ENCODE results near the gene MYO16.

The MYO16 gene

DNA sequence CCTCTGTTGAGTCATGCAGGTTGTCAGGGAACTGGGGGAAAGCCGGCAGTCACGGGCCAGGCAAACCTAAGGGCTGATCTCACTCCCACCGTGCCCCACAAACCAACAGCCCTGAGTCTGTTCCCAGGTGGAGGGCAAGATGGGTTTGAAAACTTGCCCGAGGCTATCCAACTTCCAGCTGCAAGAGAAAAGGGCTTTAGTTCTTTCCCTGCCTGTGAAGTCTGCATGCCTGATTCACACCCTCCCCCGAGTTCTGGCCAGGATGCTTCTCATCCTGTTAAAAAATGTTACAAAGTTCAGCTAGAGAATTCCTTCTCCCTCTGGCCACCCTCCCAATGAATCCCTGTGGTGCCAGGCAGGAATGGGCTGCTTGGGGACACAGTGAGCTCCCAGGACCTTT is 33.1 kb downstream of the MYO16 start:
- TF ChIP-seq ZFX (IDR thresholded peaks at IDR 0.05; ENCODE audit: borderline replicate concordance): no peak
- TF ChIP-seq, protein P1, sequence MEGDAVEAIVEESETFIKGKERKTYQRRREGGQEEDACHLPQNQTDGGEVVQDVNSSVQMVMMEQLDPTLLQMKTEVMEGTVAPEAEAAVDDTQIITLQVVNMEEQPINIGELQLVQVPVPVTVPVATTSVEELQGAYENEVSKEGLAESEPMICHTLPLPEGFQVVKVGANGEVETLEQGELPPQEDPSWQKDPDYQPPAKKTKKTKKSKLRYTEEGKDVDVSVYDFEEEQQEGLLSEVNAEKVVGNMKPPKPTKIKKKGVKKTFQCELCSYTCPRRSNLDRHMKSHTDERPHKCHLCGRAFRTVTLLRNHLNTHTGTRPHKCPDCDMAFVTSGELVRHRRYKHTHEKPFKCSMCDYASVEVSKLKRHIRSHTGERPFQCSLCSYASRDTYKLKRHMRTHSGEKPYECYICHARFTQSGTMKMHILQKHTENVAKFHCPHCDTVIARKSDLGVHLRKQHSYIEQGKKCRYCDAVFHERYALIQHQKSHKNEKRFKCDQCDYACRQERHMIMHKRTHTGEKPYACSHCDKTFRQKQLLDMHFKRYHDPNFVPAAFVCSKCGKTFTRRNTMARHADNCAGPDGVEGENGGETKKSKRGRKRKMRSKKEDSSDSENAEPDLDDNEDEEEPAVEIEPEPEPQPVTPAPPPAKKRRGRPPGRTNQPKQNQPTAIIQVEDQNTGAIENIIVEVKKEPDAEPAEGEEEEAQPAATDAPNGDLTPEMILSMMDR (IDR thresholded peaks at IDR 0.05): no peak
- no peak overlapping the region for H3K27ac ChIP-seq

DNA sequence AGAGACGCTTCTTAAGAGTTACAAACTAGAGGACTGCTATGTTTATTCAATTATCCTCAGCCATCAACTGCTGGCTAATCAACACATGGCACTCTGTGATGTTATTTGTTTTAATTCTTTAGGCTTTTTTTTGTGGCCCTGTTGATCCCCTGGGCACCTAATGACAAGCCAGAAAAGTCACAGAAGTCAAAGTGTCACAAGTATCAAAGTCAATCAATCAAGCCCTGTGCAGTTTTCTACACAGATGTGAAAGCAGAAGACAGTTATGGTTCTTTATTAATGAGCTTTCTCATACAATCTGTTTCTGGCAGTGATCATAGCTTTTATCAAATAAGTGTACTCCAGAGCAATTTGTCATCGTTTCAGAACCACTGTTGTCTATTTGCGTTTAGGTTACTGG is 34.3 kb downstream of the MYO16 start:
- no peak overlapping the region for H3K27ac ChIP-seq
- TF ChIP-seq ZFX (IDR thresholded peaks at IDR 0.05; ENCODE audit: borderline replicate concordance): no peak
- TF ChIP-seq, protein P1 (IDR thresholded peaks at IDR 0.05): no peak

DNA sequence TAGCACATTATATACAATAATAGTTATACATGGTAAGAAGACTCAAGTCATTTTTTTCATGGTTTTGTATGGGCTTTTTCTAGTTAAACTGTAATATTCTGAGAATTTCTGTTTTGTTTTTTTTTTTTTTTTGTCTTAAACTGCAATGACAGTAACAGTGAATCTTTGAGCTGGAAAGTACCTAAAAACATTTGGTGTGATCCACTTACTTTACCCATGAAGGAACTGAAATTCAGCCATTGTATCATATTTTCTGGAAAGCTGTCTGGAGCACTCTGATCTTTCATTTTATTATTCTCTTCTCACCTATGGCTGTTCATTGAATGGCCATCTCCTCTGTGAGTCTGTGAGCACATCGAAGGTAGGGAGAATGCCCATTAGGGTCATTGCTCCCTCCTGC is 37.8 kb downstream of the MYO16 start:
- TF ChIP-seq, protein P1 (IDR thresholded peaks at IDR 0.05): no peak
- no peak for TF ChIP-seq ZFX (IDR thresholded peaks at IDR 0.05; ENCODE audit: borderline replicate concordance)
- no peak overlapping the region for H3K27ac ChIP-seq

DNA sequence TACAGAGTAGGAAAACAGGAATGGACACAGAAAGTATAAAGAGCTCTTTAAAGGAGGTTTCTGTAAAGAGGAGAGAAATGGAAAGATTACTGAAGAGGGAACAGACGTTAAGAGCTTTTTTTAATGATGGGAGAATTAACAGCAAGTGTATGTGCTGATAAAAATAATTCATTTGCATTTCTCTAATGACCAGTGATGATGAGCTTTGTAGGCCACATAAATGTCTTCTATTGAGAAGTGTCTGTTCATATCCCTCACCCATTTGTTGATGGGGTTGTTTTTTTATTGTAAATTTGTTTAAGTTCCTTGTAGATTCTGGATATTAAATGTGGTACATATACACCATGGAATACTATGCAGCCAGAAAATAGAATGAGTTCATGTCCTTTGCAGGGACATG is 40.0 kb downstream of the MYO16 start:
- H3K27ac ChIP-seq: no peak overlapping the region
- TF ChIP-seq, protein P1 (IDR thresholded peaks at IDR 0.05): no peak
- no peak for TF ChIP-seq ZFX (IDR thresholded peaks at IDR 0.05; ENCODE audit: borderline replicate concordance)

DNA sequence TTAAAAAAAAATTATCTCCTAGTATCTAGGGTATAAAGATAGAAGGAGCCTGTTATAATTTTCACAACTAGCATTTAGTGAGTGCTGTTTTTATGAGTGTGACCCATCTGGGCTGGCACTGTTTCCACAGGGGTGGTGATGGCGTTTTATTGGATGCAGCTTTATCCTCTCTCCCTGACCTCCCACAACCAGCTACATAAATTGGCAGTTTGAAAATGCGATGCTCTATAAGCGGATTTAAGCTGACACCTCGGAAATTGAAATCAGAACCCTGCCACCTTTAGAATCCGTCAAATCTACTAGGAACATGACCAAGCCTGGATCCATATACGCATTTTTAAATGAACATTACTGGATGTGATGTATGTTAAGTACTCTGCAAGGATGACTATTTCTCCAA is 44.9 kb downstream of the MYO16 start:
- H3K27ac ChIP-seq: no peak overlapping the region
- TF ChIP-seq ZFX (IDR thresholded peaks at IDR 0.05; ENCODE audit: borderline replicate concordance): no peak

DNA sequence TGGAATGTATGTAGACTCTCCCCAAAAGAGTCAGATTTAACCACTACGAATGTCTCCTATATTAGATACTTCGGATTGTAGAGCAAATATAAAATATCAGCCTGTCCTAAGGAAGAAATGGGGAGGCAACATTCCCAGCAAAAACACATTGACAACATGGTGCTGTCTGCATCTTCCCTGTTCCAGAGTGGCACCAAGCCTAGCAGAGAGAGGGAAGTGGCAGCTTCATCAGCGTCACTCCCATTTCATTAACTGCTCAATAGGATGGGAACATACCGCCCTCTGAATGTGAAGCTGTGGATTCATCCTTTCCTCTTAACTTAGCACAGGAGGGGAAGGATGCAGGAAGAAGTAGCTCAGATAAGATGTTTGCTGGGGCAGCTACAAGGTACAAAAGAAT is 45.4 kb downstream of the MYO16 start:
- no peak for TF ChIP-seq ZFX (IDR thresholded peaks at IDR 0.05; ENCODE audit: borderline replicate concordance)
- TF ChIP-seq, protein P1 (IDR thresholded peaks at IDR 0.05): no peak
- no peak overlapping the region for H3K27ac ChIP-seq

DNA sequence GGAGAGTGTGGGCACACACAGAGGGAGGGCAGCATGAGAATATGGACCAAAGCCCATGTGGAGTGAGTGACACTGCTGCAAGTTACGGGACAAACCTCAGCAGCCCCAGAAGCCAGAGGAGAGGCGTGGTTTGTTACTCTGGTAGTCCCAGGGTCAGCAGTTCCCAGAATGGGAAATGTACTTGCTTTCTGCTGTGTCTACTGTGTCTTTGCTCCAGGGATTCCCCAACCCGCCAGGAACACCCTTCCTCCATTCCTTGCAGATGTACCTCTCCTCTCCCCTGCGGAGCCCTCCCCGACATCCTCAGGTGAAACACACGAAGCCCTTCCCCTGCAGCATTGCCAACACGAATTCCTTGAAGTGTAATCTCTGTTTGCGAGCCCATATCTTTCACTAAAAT is 47.2 kb downstream of the MYO16 start:
- TF ChIP-seq ZFX (IDR thresholded peaks at IDR 0.05; ENCODE audit: borderline replicate concordance): no peak
- no peak overlapping the region for H3K27ac ChIP-seq

DNA sequence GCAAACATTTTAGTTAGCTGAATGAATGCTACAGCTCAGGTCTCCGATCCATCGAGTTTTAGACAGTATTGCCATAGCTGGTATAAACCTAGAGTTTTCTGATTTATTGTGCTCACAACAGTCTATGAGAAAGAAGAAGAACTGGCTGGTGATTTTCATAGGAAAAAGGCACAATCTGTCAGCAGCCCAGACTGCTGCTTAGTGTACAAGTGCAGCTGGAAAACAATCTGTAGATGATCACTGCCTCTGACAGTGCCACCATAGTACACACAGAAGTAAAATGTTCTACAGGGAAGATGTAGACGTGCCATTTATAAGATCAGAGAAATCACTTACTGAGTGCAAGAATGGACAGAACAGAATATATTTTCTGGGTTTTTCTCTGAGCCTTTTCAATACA is 48.4 kb downstream of the MYO16 start:
- no peak overlapping the region for H3K27ac ChIP-seq
- TF ChIP-seq ZFX (IDR thresholded peaks at IDR 0.05; ENCODE audit: borderline replicate concordance): no peak
- TF ChIP-seq, protein P1 (IDR thresholded peaks at IDR 0.05): no peak
